Measurements from ENCODE around the gene KLHDC7B.
A peak's percentile ranks its signal among the peaks of the same experiment; 100 is the strongest.
"Not testable (repeated sequence)": the region's sequence is repeated elsewhere in the genome, so short reads cannot be mapped to it uniquely, and the experiment has no call there.

Gene KLHDC7B

DNA sequence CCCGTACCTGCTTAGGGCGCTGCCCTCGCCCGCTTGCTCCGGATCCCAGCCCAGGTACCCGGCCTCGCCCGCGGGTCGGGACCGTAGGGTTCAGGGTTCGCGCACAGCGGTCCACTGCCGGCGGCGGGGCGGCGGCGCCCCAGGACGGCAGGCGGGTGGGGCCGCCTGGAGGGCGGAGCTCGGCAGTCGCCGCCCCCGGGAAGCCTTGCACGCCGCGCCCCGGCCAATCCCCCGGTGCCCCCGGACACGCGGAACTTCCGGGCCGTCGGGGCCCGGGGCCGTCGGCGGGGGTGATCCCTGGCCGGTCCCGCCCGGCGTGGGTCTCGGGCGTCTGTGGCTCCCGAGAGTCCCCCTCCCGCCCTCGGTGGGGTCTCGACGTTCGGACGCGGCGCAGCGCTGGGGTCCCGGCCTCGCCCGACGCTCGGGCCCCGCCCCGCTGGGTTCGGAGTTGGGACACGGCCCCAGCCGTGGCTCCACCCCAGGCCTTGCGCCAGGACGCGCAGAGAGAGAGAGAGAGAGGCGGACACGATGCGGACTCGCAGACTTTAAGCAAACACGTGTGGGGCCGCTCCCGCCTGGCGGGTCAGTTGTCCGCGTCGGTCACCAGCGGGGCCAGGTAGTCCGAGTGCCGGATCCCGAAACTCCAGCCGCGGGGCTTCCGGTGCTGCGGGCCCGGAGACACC lies 15.7 kb upstream of the KLHDC7B start, which contains the start of gene TYMP:
Gene TYMP, minus strand, starts transcription at position 116 of the 683 bp plus-strand sequence. CDS start 303 bp downstream, outside the sequence.
- peak; percentile 8 for DNase-seq

DNA sequence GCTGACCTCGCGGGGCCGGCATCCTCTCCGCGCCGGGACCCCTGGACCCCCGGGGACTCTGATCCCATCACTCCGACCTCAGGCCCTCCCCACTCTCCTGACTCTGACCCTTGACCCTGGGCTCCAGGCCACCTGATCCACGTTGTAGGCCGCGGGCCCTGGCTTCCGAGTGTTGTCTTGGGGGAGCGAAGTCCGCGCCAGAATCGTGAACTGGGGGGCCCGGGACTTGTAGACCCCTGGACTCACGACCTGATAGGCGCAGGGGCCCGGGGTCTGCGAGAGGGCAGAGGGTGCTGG lies 15.2 kb upstream of the KLHDC7B start:
- no peak for DNase-seq

- DNase-seq, result peak; percentile 34
Measured at GRCh38 chr22:50530877-50531545, 14.7 kb upstream of the KLHDC7B start.

- DNase-seq, result peak; percentile 30
Measured at GRCh38 chr22:50531546-50531961, 14.1 kb upstream of the KLHDC7B start.

GRCh38 chr22:50531962-50532674 lies 13.6 kb upstream of the KLHDC7B start:
- DNase-seq, result peak; percentile 39

DNA sequence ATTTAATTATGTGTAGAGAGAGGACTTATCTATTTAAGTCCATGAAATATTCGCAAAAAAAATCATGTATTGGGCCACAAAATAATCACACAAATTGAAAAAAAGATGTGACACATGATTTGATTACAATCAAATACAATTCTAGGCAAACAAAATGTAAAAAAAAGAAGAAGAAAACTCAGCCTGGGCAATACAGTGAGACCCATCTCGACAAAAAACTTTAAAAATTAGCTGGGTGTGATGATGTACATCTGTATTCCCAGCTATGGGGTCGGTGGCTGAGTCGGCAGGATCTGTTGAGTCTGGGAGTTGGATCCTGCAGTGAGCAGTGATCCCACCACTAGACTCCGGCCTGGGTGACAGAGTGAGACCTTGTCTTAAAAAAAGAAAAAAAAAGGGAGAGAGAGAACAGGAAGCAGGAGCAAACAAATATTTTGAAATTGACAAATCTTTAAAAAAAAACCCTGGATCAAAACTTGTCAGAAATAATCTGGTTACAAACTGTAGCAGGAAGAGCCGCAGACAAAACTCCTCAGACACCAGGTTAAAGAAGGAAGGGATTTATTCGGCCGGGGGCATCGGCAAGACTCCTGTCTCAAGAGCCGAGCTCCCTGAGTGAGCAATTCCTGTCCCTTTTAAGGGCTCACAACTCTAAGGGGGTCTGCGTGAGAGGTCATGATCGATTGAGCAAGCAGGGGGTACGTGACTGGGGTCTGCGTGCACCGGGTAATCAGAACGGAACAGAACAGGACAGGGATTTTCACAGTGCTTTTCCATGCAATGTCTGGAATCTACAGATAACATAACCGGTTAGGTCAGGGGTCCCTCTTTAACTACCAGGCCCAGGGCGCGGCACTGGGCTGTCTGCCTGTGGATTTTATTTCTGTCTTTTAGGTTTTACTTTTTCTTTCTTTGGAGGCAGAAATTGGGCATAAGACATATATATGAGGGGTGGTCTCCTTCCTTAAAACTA lies 12.6 kb upstream of the KLHDC7B start:
- DNase-seq, result no peak

DNA sequence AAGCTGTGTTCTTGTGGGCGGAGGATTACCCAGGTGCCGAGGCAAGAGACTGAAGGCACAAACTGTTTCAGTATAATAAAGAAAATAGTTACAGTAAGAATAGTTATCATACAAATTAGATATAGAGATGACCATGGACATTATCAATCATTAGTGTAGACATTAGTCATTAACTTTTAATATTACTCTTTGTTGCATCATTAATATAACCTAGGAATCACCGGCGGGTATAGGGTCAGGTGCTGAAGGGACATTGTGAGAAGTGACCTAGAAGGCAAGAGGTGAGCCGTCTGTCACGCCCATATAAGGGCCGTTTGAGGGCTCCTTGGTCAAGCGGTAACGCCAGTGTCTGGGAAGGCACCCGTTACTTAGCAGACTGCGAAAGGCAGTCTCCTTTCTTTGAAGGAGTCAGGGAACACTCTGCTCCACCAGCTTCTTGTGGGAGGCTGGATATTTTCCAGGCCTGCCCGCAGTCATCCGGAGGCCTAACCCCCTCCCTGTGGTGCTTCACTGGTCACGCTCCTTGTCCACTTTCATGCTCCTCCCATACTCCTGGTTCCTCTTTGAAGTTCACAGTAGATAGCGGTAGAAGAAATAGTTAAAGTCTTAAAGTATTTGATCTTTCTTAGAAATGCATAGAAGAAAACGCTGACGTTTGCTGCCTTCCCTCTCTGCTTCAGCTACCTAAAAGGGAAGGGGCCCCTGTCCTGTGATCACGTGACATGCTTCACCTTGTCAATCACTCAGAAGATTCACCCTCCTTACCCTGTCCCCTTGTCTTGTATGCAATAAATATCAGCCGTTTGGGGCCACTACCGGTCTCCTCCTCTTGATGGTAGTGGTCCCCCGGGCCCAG lies 11.6 kb upstream of the KLHDC7B start:
- DNase-seq, result not testable (repeated sequence)

DNA sequence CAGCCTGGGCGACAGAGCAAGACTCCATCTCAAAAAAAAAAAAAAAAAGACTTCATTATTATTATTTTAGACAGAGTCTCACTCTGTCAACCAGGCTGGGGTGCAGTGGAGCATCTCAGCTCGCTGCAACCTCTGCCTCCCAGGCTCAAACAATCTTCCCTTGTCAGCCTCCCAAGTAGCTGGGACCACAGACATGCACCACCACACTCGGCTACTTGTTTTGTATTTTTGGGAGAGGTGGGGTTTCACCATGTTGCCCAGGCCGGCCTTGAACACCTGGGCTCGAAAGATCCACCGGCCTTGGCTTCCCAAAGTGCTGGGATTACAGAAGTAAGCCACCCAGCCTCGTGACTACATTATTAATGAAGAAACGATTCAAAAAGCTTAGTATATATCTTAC lies 10.6 kb upstream of the KLHDC7B start:
- DNase-seq, result no peak

DNA sequence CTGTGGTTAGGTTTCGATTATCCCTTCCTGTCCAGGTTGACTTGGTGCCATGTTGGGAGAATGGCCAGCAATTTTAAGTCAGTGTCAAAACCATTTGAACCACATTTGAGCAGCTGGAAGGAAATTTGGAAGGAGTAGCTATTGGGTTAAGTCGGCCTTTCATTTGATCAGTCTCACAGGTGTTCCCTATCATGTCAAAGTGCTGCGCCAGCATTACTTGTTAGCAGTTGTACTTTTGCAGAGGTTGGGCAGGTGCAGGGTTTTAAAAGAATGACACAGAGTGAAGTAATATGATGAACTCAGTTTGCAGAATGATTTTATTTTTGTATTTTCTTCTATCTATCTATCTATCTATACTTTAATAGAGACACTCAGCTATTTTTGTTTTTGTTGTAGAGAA lies 9.5 kb upstream of the KLHDC7B start:
- no peak for DNase-seq

DNA sequence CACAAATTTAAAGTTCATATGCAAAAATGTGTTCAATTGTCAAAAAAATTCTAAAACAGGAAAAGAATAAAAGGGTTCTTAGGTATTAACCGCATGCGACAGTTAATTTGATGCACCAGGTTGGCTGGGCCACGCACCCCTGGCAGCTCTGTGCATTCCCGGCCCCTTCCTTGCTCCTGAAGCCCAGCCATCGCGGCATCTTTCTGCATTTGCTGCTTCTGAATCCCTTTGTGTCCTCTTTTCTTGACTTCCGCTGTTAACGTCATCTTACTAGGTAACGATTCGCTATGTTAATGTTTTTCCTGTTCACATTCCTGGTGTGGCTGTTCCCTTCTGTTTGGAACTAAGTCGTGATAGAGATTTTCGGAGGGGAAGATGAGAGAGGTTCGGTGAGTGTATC lies 7.9 kb upstream of the KLHDC7B start:
- no peak for DNase-seq

- no peak for DNase-seq
Measured at GRCh38 chr22:50540381-50540780, 5.3 kb upstream of the KLHDC7B start.

- not testable (repeated sequence) for DNase-seq
Measured at GRCh38 chr22:50541667-50542026, 4.1 kb upstream of the KLHDC7B start.

- no peak for DNase-seq
Measured at GRCh38 chr22:50542416-50542927, 3.2 kb upstream of the KLHDC7B start.

DNA sequence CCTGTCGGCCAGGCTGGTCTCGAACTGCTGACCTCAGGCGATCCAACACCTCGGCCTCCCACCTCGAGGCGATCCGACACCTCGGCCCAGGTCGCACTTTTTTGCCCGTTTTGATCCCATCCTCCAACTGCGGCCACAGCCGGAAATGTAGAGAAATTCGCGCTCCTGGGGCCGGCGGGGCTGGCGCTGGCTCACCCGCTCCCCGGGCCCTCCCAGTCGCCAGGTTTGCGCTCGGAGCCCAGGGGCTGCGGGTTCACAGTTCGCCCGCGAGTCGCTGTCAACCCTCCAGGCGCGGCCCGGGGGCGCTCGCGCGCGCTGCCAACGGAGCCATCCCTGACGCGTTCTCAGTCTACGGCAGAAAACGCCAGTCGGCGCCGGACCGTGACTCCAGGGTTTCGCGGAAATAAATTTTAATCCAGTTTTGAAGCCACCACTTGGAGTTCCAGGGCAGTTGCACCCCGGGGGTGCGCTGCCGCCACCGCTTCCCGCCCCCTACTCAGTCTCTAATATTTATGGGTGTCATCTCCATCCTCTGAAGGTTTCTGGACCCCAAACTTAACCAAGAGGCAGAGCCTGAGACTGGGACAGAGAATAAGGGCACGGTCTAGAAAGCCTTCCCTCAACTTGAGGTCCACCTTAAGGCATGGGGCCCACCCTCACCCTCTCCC lies 1.5 kb upstream of the KLHDC7B start:
- peak; percentile 29 for DNase-seq

DNA sequence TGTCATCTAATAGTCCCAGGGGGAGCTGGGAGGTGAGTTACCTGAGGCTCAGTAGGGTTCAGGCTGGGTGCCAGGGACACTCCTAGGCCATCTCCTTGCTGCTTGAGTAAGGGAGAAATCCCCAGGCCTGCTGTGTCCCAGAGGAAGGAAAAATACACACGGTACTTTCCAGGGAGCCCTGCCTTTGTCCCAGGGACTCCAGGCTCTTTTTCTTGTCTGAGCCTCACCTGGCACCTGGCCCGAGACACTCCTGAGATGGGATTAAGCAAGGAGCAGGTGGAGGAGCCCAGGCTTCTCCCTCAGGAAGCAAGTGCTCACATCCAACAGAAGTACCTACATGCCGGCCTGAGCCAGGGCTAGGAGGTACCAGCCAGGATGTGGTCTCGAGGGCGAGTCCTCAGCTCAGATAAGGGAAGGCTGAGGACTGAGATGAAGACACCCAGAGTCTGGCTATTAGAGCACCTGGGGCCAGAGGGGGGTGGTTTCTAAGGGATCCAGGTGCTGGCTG lies 899 bp upstream of the KLHDC7B start:
- DNase-seq, result no peak

DNA sequence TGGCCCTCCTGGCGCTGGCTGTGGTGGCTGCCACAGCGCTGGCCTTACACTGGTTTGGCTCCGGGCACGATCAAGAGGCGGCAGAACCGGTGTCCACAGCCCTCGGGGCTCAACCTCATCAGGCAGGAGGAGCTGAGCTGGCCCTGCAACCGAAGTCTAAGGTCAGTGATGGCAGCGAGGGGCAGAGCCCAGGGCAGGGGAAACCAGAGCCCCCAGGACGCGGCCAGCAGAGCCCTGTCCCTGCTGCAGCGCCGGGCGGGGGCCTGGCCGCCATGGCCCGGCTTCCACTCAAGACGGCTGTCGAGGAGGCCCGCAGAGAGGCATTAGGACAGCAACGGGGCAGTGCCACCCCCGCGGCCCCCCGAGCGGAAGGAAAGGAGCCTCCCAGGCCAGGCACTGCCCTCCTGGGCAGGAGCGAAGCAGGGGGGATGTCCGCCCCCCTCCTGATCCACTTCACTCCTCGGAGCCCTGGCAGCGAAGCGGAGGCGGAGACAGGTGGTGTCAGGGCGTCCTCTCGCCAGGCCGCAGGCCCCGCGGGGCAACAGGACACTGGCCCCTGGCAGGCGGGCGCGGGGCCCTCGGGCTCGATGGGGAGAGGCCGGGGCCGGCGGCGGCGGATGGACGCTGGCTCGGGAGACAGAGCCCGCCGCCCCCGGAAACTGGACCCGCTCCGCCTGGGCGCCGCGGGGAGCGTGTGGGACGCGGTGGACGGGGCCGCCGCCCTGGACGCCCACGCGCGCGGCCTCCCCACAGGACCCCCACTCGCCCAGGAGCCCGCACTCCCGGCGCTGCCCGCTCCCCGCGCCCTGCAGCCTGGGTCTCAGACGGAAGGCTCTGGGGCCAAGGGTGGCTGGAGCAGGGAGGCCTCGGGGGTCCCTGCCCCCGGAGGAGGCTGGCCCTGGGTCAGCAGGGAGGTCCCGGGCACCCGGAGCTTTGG lies 895 bp downstream of the KLHDC7B start:
- no peak for DNase-seq

DNA sequence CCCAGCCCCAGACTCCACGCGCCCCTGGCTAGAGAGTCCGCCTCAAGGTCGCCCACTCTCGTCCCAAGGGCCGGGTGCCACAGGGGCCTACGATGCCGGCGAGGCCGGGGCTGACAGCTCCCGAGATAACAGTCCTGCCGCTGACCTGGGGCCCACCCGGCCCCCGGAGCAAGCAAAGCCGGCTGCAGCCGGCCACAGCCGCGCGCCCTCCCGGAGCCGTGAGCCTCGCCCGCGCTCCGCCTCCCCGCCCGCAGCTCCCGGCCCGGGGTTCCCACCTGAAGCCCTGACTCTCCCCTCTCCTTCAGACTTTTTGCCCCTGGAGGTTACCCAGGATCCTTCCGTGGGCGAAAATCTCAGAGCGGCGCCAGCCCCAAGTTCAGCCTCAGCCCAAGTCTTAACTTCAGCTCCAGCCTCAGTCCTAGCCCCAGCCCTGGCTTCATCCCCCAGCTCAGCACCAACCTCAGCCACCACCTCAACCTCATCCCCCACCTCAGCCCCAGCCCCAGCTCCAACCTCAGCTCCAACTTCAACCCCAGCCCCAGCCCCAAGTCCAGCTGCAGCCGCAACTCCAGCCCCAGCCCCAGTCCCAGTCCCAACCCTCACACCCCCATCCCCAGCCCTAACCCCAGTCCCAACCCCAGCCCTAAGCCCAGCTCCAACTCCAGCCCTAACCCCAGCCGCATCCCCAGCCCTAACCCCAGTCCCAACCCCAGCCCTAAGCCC lies 1.7 kb downstream of the KLHDC7B start:
- DNase-seq, result no peak

- DNase-seq, result no peak
Measured at GRCh38 chr22:50548040-50548920, 2.6 kb downstream of the KLHDC7B start.
